Superior temporal gyrus (tissue), 1 donor: ENCODE data around the gene ITPK1.

Source experiments
- DNase-seq: peaks from one replicate; pipeline ENCODE4 v3.0.0-alpha.2; 2016; ENCODE audit errors: extremely low spot score

The ITPK1 gene

GRCh38 chr14:92952481-92953298 lies 163.0 kb downstream of the ITPK1 start:
- DNase-seq, result peak; percentile 62

GRCh38 chr14:92951912-92952471 lies 163.7 kb downstream of the ITPK1 start:
- DNase-seq, result peak; percentile 94

- DNase-seq, result no peak
Measured at GRCh38 chr14:92951261-92951660, 164.5 kb downstream of the ITPK1 start.

- DNase-seq, result no peak
Measured at GRCh38 chr14:92950773-92951172, 165.0 kb downstream of the ITPK1 start.

GRCh38 chr14:92950193-92950540 lies 165.6 kb downstream of the ITPK1 start:
- DNase-seq, result no peak

GRCh38 chr14:92949496-92950192 lies 166.1 kb downstream of the ITPK1 start:
- no peak for DNase-seq

- no peak for DNase-seq
Measured at GRCh38 chr14:92948647-92949046, 167.1 kb downstream of the ITPK1 start.

GRCh38 chr14:92946847-92947545 lies 168.7 kb downstream of the ITPK1 start:
- DNase-seq, result no peak

- DNase-seq, result no peak
Measured at GRCh38 chr14:92945959-92946846, 169.5 kb downstream of the ITPK1 start.

- DNase-seq, result no peak
Measured at GRCh38 chr14:92945544-92945943, 170.2 kb downstream of the ITPK1 start.

GRCh38 chr14:92944976-92945375 lies 170.7 kb downstream of the ITPK1 start:
- no peak for DNase-seq

GRCh38 chr14:92943855-92944570 lies 171.7 kb downstream of the ITPK1 start:
- no peak for DNase-seq

- DNase-seq, result no peak
Measured at GRCh38 chr14:92942976-92943710, 172.6 kb downstream of the ITPK1 start.

GRCh38 chr14:92942576-92942975 lies 173.1 kb downstream of the ITPK1 start:
- no peak for DNase-seq

- no peak for DNase-seq
Measured at GRCh38 chr14:92942136-92942535, 173.6 kb downstream of the ITPK1 start.

- DNase-seq, result no peak
Measured at GRCh38 chr14:92941531-92941930, 174.2 kb downstream of the ITPK1 start.

GRCh38 chr14:92940543-92940942 lies 175.2 kb downstream of the ITPK1 start:
- DNase-seq, result no peak

GRCh38 chr14:92939699-92940098 lies 176.0 kb downstream of the ITPK1 start:
- DNase-seq, result no peak

- no peak for DNase-seq
Measured at GRCh38 chr14:92938890-92939671, 176.6 kb downstream of the ITPK1 start.
